Upper lobe of right lung (tissue), 1 donor: ENCODE measurements around the gene EOLA2. TPM values are rescaled to one million over a fixed set of nuclear protein-coding genes. Genes with fewer than 3 reads are reported as not detected.

Experiments used
- ATAC-seq: fragments of 200-7000 bp; cut with Tn5 transposase; one replicate; pipeline ENCODE4 v1.9.1; 2020; ENCODE audit warnings: mild to moderate bottlenecking, moderate library complexity
- DNase-seq: peaks from one replicate; pipeline ENCODE4 v3.0.0-alpha.2; 2020
- H3K27ac ChIP-seq: fragments of 200-600 bp; one replicate; pipeline ENCODE4 v1.8.0; 2022
- H3K27me3 ChIP-seq: fragments of 200-600 bp; one replicate; pipeline ENCODE4 v1.8.0; 2022; ENCODE audit warnings: mild to moderate bottlenecking
- H3K36me3 ChIP-seq: fragments of 200-600 bp; one replicate; pipeline ENCODE4 v1.8.0; 2022
- H3K4me1 ChIP-seq: fragments of 200-600 bp; one replicate; pipeline ENCODE4 v1.8.0; 2022
- H3K4me3 ChIP-seq: fragments of 200-600 bp; one replicate; pipeline ENCODE4 v1.8.0; 2022; ENCODE audit warnings: mild to moderate bottlenecking
- H3K9me3 ChIP-seq: fragments of 200-600 bp; one replicate; pipeline ENCODE4 v1.8.0; 2022
- intact Hi-C: fragments of 100-400 bp; cut with DNase I; formaldehyde crosslinking; loops from one replicate; pipeline ENCODE4 v1.11.0; 2022
- long read RNA-seq: library from polyadenylated mRNA; unstranded; transcript quantifications from one replicate; pipeline ENCODE4 v2.0.0, GENCODE V29; 2021
- total RNA-seq: library from RNA; stranded (reverse); fragmentation: NEBNext Ultra II Directional; extraction: Animal tissue kit (Norgen Biotek cat#: 25700); gene quantifications from one replicate; pipeline ENCODE4 v1.2.1, GENCODE V29; 2021
- TF ChIP-seq, protein P1 (sequence below): fragments of 200-600 bp; IDR thresholded peaks from one replicate; pipeline ENCODE4 v1.8.0; 2022; ENCODE audit warnings: antibody characterized with exemption
- donor health status: DM: no; HTN: yes; CAD: no; lungs with severe emphysema.

The EOLA2 gene
- total RNA-seq, result 26.3 TPM
- long read RNA-seq, transcript CXorf40B-203 (5 exons, 1,653 nt), result major isoform, 8 of 19 reads
- long read RNA-seq, partial matches to known transcripts, result 2 of 19 reads
- long read RNA-seq, other reads (novel, unspliced or antisense), result 3 of 19 reads

DNA sequence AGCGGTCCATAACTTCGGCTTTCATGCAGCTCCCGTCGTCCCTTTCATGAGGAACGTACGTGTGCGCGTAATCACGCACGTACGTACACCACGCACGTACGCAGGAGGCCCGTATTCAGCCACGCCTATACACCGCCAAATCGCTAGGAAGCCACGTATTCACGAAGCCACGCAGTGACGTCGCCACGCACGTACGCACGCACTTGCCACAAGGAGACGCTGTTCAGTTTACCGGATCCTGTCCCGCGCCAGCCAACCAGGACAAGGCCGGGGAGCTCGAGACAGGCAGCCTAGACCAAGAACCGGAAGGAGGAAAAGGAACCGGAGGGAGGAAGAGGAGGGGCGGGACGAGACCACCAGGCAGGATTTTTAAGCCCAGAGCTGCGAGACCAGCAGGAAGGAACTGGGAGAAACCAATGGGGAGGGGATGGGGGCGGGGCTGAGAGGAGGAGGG is at the start of gene EOLA2:
Gene EOLA2, minus strand, starts transcription at position 65 of the 454 bp plus-strand sequence. CDS start 4,617 bp downstream, outside the sequence.
- Histone ChIP-seq H3K27me3 (no peaks in the 10 kb centered on the region), H3K4me3 (peak within 1 kb of the TSS; percentile 69), H3K9me3 (no peaks in the 10 kb centered on the region), H3K36me3 (no peaks in the 10 kb centered on the region), H3K27ac (peak within 1 kb of the TSS; percentile 79), H3K4me1 (no peaks in the 10 kb centered on the region)
- peak; percentile 96 for DNase-seq
- TF ChIP-seq, protein P1, sequence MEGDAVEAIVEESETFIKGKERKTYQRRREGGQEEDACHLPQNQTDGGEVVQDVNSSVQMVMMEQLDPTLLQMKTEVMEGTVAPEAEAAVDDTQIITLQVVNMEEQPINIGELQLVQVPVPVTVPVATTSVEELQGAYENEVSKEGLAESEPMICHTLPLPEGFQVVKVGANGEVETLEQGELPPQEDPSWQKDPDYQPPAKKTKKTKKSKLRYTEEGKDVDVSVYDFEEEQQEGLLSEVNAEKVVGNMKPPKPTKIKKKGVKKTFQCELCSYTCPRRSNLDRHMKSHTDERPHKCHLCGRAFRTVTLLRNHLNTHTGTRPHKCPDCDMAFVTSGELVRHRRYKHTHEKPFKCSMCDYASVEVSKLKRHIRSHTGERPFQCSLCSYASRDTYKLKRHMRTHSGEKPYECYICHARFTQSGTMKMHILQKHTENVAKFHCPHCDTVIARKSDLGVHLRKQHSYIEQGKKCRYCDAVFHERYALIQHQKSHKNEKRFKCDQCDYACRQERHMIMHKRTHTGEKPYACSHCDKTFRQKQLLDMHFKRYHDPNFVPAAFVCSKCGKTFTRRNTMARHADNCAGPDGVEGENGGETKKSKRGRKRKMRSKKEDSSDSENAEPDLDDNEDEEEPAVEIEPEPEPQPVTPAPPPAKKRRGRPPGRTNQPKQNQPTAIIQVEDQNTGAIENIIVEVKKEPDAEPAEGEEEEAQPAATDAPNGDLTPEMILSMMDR, result peak; percentile 56
- intact Hi-C loops, result no loop called here
- ATAC-seq, result peak; percentile 63

DNA sequence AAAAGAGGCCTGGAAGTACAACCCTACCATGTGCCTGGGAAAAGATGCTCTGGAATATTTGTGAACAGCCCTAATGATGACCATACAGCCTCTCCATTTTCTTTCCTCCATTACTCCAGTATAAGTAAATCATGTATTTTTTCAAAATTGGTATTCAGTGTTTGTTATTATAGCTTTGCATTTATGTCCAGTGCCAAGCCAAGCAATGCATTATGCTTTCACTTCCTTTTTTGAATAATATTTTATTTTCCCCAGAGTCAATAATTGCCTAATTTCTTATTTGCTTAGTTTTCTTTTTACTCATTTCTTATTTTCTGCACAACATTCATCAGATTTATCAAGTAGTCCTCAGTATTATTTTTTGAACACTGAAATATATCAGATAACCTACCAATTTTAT is 49.3 kb upstream of the EOLA2 start:
- TF ChIP-seq, protein P1, result no peak
- no peak overlapping the region for H3K4me3 ChIP-seq
- H3K36me3 ChIP-seq, result no peaks in the 10 kb centered on the region
- H3K27me3 ChIP-seq, result no peaks in the 10 kb centered on the region
- DNase-seq (no peak), ATAC-seq (no peak)
- H3K9me3 ChIP-seq, result no peaks in the 10 kb centered on the region
- H3K27ac ChIP-seq, result no peak overlapping the region
- intact Hi-C loops, result no loop called here
- no peaks in the 10 kb centered on the region for H3K4me1 ChIP-seq

DNA sequence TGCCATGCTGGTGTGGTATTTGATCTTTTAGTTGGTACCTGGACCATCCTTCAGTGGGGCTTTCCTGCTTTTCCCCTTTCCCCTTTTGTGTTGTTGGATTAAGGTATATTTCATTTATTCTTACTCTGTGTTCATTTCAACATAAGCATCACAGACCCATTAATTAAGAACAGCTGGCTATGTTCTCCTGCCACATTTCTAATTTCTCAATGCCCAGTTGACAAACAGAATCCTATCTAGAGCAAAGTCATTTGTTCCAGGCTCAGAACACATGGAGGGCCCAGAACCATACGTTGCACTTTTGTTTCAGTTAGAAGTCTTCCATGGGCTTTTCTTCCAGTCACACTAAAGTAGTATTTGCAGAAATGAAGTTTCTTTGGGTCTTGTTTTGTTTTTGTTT is 46.1 kb upstream of the EOLA2 start:
- DNase-seq (no peak), ATAC-seq (no peak)
- H3K4me1 ChIP-seq, result no peaks in the 10 kb centered on the region
- intact Hi-C loops, result no loop called here
- H3K27me3 ChIP-seq, result no peaks in the 10 kb centered on the region
- TF ChIP-seq, protein P1, result no peak
- no peaks in the 10 kb centered on the region for H3K36me3 ChIP-seq
- H3K4me3 ChIP-seq, result no peak overlapping the region
- H3K27ac ChIP-seq, result no peak overlapping the region
- no peaks in the 10 kb centered on the region for H3K9me3 ChIP-seq

DNA sequence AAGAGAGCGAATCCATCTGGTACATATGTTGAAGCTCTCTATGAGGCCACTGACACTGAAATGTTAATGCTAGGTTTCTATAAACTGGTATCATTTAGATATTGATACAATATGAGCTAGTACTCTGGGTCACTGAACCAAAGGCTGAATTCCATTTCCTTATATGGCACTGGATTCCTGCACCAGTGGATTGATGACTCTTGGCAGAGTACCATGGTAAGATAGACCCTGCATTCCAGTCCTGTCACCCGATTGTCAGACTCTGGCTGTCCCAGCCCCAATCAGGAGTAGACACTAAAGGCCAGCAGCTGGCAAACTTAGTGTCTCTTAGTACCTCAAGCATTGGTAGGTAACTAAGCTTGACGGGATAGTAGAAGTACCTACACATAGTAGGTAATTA is 44.0 kb upstream of the EOLA2 start:
- H3K4me3 ChIP-seq, result no peak overlapping the region
- no peak overlapping the region for H3K27ac ChIP-seq
- H3K27me3 ChIP-seq, result no peaks in the 10 kb centered on the region
- no peaks in the 10 kb centered on the region for H3K4me1 ChIP-seq
- H3K9me3 ChIP-seq, result no peaks in the 10 kb centered on the region
- intact Hi-C loops, result no loop called here
- TF ChIP-seq, protein P1, result no peak
- no peak for DNase-seq
- H3K36me3 ChIP-seq, result no peaks in the 10 kb centered on the region
- ATAC-seq, result no peak

DNA sequence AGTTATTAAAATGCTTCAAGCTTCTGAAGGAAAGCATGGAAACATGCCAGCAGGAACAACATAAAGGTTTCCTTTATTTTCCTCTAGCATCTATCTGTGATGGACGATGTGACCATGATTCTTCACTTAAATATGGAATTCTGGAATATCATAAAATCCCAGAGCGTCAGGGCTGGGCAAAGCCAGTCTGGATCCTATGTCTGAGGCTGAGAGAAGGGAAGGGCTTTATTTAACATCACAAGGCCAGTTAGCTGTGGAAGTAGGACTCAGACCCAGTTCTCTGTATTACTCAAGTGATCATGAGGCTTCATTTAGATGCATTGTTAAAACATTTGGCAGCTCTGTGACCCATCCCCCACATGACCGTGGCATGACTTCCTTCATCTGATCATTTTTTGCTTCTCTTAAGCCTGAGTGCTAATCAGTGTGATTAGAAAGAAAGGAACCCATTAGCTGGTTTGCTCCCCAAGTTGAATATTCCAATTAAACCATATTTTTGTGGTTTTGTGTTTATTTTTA is 40.9 kb upstream of the EOLA2 start:
- peak; percentile 29 for ATAC-seq
- H3K4me3 ChIP-seq, result no peak overlapping the region
- no peak for DNase-seq
- H3K4me1 ChIP-seq, result no peaks in the 10 kb centered on the region
- intact Hi-C loops, result no loop called here
- no peaks in the 10 kb centered on the region for H3K36me3 ChIP-seq
- TF ChIP-seq, protein P1, result no peak
- H3K27ac ChIP-seq, result no peak overlapping the region
- H3K9me3 ChIP-seq, result no peaks in the 10 kb centered on the region
- H3K27me3 ChIP-seq, result no peaks in the 10 kb centered on the region
